ENCODE results near the gene INO80C.

Gene INO80C

GRCh38 chr18:35513181-35513936, 15.6 kb upstream of the INO80C start:
- H3K4me2 ChIP-seq (ENCODE audit: low read length), result no peak overlapping the region
- H3K4me1 ChIP-seq (ENCODE audit: control insufficient read depth, low read length), result no peaks in the 10 kb centered on the region
- H3K36me3 ChIP-seq (ENCODE audit: control insufficient read depth, low read length), result no peaks in the 10 kb centered on the region
- H4K20me1 ChIP-seq (ENCODE audit: control insufficient read depth, insufficient read depth, low read depth, low read length), result no peaks in the 10 kb centered on the region
- no peaks in the 10 kb centered on the region for H3K9me2 ChIP-seq (replicated peaks; ENCODE audit: control insufficient read depth, low read length)
- TF ChIP-seq CTCF (IDR thresholded peaks at IDR 0.05; ENCODE audit: low read depth, low read length, poor library complexity, severe bottlenecking) (no peak), EZH2phosphoT487 (IDR thresholded peaks at IDR 0.05; ENCODE audit: borderline replicate concordance, low read length) (no peak)
- no peaks in the 10 kb centered on the region for H3K27me3 ChIP-seq (ENCODE audit: control insufficient read depth, low read length)
- no peaks in the 10 kb centered on the region for H3K79me2 ChIP-seq (ENCODE audit: control insufficient read depth, low read length)
- H3K9me3 ChIP-seq (ENCODE audit: control insufficient read depth, insufficient read depth, low read length), result no peaks in the 10 kb centered on the region
- H3F3A ChIP-seq (ENCODE audit: control insufficient read depth, insufficient read depth), result no peaks in the 10 kb centered on the region
- H3K27ac ChIP-seq (ENCODE audit: low read depth, low read length), result no peak overlapping the region
- H3K4me3 ChIP-seq (ENCODE audit: low read length), result no peak overlapping the region

GRCh38 chr18:35512761-35513160, 15.0 kb upstream of the INO80C start:
- H3K4me1 ChIP-seq (ENCODE audit: control insufficient read depth, low read length), result no peaks in the 10 kb centered on the region
- no peaks in the 10 kb centered on the region for H3K27me3 ChIP-seq (ENCODE audit: control insufficient read depth, low read length)
- no peaks in the 10 kb centered on the region for H4K20me1 ChIP-seq (ENCODE audit: control insufficient read depth, insufficient read depth, low read depth, low read length)
- H3K79me2 ChIP-seq (ENCODE audit: control insufficient read depth, low read length), result no peaks in the 10 kb centered on the region
- no peaks in the 10 kb centered on the region for H3K9me3 ChIP-seq (ENCODE audit: control insufficient read depth, insufficient read depth, low read length)
- no peak overlapping the region for H3K4me3 ChIP-seq (ENCODE audit: low read length)
- TF ChIP-seq CTCF (IDR thresholded peaks at IDR 0.05; ENCODE audit: low read depth, low read length, poor library complexity, severe bottlenecking) (no peak), EZH2phosphoT487 (IDR thresholded peaks at IDR 0.05; ENCODE audit: borderline replicate concordance, low read length) (no peak)
- no peaks in the 10 kb centered on the region for H3F3A ChIP-seq (ENCODE audit: control insufficient read depth, insufficient read depth)
- H3K4me2 ChIP-seq (ENCODE audit: low read length), result no peak overlapping the region
- no peaks in the 10 kb centered on the region for H3K36me3 ChIP-seq (ENCODE audit: control insufficient read depth, low read length)
- H3K9me2 ChIP-seq (replicated peaks; ENCODE audit: control insufficient read depth, low read length), result no peaks in the 10 kb centered on the region
- no peak overlapping the region for H3K27ac ChIP-seq (ENCODE audit: low read depth, low read length)

DNA sequence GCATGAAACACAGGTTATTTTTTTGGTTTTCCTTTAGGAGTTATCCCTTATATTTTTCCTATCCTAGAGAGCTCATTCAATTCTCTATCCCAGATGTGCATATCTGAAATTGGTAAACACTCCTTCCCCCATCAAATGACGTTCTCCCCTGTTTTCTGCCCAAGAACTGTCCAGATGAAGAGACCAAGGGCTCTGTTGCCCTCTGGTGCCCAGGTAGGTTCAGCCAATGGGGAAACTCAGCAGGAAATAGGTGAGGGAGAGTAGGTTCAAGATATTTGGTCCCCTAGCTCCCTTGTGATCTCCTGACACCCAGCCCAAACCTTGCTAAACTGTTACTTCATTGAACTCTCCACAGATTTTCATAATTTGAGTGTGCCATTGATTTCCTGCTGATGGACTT, 14.1 kb upstream of the INO80C start:
- Histone ChIP-seq H3K27me3 (ENCODE audit: control insufficient read depth, low read length) (no peaks in the 10 kb centered on the region), H4K20me1 (ENCODE audit: control insufficient read depth, insufficient read depth, low read depth, low read length) (no peaks in the 10 kb centered on the region), H3K36me3 (ENCODE audit: control insufficient read depth, low read length) (no peaks in the 10 kb centered on the region), H3K27ac (ENCODE audit: low read depth, low read length) (no peak overlapping the region), H3K4me3 (ENCODE audit: low read length) (no peak overlapping the region), H3K4me1 (ENCODE audit: control insufficient read depth, low read length) (no peaks in the 10 kb centered on the region), H3F3A (ENCODE audit: control insufficient read depth, insufficient read depth) (no peaks in the 10 kb centered on the region), H3K4me2 (ENCODE audit: low read length) (no peak overlapping the region), H3K79me2 (ENCODE audit: control insufficient read depth, low read length) (no peaks in the 10 kb centered on the region), H3K9me3 (ENCODE audit: control insufficient read depth, insufficient read depth, low read length) (no peaks in the 10 kb centered on the region), H3K9me2 (replicated peaks; ENCODE audit: control insufficient read depth, low read length) (no peaks in the 10 kb centered on the region)
- TF ChIP-seq CTCF (IDR thresholded peaks at IDR 0.05; ENCODE audit: low read depth, low read length, poor library complexity, severe bottlenecking), result no peak
- TF ChIP-seq EZH2phosphoT487 (IDR thresholded peaks at IDR 0.05; ENCODE audit: borderline replicate concordance, low read length), result no peak
